GM21528 (cell line): Measurements from ENCODE around the gene MRPS34.

Experiments used
- ATAC-seq: cut with Tn5 transposase; IDR thresholded peaks from one replicate; pipeline ENCODE4 v1.9.1; 2021; ENCODE audit warnings: mild to moderate bottlenecking, moderate library complexity; ENCODE audit not compliant: unreplicated experiment, low FRiP score

MRPS34 gene

DNA sequence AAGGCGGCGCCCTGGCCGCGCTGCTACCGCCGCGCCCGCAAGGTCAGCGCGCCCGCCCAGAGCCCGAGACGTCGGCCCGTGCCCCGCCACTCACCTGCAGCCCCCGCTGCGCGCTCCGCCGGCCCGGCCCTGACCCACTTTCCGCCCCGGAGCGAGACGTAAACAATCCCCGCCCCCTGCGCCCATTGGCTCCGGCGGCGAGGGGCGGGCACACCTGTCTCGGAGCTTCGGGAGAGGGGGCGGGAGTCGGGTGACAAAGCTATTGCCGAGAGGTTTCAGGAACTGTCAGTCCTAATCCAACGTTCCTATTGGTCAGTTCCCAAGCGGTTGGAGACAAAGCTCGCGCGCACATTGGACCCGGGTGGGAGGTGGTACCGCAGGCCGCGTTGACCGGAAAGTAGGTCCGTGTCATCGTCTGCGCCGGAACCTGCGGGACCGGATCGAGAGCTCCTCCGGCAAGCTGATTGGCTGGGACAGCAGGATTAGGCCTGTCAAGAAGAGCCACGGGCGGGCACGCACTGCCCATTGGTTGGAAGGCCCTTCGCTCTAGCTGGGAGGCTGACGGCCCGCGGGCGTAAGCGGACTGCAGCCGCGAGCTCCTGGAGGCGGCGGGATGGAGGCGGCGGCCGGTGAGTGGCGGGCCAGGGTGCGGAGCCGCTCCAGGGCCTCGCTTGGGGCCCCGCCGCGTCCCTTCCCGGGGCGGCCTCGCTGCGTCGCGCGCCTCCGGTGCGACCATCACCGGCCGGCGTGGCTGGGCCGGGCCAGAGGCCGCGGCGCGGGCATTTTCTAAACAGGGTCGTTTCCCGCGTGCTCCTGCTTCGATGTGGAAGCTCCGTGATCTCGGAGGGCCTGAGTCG, 9.7 kb upstream of the MRPS34 start, which contains the start of the genes NUBP2 and SPSB3:
TSS of gene NUBP2 (plus strand) at position 553 of the 857 bp plus-strand sequence. CDS start at position 614, 61 bp downstream.
TSS of gene SPSB3 (minus strand) at position 164 of the 857 bp plus-strand sequence. CDS start 1,088 bp downstream, outside the sequence.
- peak; percentile 82 for ATAC-seq

DNA sequence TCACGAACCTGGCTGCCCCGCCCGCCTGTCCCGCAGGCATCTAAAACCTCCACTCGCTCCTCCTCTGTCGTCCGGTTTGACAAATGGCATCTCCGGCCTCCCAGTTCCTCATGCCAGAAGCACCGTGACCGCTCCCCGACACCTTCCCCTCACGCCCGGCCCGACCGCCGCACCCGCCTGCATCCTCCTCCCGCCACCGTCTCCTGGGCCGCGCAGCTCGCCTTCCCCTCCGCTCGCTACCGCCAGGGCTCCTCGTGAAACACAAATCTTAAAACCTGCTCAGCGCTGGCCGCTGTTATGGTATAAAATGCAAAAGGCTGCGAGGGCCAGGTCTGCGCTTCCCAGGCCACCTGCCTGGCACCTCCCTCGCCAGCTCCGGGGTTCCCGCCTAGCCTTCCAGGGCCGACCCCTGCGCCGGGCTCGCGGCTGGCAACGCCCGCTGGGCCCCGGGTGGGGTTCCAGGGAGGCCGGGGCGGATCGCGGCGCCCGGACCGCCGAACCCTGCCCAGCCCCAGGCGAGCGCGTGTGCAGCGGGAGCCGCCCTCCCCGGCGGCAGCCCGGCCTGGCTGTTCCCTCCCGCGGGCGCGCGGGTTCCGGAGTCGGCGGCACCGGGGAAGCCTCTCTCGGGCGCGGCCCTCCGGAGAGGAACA, 8.9 kb upstream of the MRPS34 start:
- peak; percentile 4 for ATAC-seq

DNA sequence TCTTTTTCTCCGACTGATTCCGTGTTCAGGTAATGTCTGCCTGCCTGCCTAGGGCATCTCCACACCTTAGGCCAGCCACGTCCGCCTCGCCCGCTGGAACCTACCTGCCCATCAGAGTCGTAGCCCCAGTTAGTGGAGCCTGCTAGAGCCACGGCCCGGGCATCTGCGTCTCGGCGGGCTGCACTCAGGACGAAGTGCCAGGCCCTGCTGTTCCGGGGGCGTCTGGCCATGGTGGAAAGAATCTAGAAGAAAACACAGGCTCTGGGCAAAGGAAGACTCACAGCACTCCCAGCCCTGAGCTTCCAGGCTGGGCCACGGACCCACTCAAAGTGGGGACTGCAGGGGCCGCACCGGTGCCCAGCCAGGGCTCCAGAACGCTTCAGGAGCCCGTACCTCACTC, 8.3 kb upstream of the MRPS34 start:
- ATAC-seq, result no peak

DNA sequence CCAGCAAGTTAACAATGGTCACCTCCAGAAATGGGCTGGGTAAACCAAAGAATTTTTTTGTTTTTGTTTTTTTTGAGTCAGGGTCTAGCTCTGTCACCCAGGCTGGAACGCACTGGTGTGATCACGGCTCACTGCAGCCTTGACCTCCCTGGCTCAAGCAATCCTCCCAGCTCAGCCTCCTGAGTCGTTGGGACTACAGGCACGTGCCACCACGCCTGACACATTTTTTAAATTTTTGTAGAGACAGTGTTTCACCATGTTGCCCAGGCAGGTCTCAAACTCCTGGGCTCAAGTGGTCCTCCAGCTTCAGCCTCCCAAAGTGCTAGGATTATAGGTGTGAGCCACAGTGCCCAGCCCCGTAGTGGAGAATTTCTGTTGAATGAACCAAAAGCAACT, 7.7 kb upstream of the MRPS34 start:
- no peak for ATAC-seq

DNA sequence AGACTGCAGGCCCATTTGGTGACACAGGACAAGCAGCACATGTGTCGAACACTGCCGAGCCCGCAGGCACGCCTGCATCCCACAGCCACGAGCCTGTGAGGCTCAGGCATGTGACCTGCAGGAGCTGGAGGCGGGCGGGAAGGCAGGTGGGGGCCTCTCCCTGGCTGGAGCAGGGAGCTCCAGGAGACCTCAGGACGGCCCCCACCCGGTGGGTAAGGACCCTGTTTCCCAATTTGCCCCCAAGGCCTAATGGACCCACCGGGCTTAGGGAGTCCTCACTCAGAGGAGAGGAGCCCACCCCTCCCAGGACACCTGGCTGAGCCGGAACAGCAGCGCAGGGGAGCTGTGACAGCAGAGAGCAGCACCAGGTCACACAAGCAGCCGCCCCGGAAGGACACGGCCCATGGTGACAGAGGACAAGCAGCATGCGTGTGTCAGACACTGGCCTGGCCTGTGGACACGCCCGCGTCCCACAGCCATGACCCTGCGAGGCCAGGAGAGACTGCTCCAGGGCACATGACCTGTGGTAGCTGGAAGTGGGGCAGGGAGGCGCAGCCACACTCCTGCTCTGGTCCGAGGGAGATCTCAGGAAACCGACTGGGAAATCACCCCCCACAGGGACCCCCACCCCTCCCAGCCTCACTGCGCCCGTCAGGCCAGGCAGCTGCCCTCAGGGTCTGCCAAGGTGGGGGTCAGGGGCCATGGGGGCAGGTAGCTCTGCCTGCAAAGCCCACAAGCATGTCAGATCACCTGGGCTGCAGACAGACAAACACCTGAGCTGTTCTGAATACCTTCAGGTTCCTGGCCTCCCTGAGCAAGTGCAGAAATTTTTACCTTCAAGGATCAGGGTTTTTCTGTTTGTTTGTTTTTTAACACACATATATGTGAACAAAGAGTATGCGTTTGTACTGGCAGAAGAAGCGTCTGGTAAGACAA, 7.1 kb upstream of the MRPS34 start:
- no peak for ATAC-seq

DNA sequence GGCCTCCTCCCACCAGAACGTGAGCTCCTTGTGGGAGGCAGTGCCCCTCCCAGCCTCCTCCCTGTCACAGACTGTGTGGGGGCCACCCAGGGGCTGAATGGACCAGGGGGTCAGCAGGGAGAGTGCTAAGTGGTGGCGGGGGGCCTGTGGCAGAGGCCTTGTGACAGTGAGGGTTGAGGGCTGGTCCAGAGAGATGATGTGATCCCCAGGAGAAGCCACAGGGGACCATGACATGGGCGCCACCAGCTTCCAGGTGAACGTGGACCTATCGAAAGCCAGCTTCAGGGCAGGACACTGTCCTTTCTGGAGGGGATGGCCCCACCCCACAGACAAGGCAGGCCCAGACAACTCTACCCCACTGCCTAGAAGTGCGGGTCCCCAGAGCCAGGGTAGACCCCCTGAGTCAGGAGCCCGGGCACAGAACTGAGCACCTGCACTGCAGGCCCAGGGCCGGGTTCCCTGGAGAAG, 6.3 kb upstream of the MRPS34 start:
- no peak for ATAC-seq

DNA sequence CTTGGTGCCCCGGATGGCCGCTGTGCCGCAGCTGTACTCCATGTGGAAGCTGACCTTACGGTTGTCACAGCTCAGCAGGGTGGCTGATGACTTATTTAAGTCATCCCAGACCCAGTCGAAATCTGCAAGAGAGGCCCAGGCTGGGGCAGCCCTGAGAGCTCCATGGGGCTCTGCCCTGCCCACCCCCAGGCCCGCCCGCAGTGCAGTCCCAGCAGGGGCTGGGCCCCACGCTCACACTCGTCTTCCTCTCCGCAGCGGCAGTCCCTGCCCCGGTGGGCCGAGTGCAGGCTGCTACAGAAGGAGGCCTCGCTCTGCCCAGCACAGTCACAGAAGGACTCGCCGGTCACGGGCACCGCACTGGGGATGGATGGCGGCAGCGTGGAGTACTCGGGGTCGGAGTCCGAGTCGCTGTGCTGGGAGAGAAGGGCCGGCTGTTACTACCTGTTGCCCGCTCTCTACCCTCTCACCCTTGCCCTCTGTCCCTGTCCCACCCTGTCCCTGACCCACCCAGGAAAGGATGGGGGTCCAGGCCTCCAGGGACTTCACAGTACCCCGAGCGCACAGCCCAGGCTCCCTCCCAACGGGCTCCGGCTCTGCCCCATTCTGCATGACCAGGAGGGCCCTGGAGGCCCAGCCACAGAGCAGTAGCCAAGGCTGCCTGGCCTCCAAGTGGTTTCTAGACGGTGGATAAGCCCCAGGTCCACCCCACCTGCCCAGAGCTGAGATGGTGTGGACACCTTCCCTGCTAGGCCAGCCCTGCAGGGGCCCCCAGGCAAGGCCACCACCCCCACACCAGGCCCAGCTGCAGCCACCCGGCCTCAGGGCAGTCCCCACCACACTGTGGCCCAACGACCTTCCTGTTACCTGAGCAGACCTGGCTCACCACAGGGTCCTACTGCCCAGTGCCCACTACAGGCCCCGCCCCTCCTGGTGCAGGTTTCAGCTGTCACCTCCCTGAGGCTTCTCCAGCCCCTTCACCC, 5.6 kb upstream of the MRPS34 start:
- ATAC-seq, result no peak

DNA sequence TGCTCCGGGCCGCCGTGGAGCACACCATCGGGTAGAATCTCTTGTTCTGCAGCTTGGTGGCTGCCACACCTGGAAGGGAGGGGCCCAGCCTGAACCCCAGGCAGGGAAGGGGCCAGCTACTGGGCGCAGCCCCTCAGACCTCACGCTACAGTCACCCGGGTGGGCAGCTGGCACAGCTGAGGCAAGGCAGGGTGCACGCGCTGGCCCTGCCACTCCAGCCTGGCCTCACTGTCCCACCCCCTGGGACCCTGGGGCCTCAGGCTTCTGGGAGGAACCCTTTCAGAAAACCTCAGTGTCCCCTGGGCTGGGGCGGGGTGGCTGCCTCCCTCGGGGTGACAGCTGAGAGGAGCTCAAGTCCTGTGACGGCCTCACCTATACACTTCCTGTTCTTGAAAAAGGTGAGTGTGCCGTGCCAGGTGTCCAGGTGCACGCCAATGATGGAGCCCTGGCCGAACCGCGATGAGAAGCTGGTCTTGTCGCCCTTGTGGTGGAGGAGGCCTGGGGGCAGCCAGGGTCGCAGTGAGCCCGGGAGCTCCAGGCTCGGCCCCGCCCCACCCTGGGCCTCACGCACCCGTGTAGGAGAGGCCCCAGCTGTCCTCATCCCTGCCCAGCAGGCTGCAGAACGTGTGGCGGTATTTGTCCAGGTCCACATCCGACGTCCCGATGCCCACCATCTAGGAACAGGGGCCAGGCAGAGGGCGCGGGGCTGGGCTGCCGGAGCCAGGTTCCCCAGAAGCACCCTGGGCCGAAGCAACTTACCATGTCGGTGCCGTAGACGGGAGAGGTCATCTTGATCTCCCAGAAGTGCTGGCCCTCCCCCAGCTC, 4.7 kb upstream of the MRPS34 start:
- no peak for ATAC-seq

DNA sequence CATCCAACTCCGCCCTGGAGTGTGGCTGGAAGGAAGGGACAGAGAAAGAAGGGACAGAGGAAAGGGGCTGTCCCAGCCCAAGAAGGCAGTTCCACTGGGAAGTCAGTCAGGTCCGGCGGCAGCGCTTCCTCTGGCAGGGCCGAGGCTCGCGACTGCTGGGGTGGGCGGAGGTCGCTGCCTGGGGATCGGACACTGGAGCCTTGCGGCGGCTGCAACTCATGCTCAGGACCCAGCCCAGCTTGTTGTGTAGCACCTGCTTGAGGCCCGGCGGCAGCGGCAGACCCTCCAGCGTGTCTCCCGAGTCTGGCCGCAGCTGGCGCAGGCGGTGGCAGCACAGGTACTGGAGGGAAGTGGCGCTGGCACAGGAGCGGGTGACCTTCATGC, 4.0 kb upstream of the MRPS34 start:
- ATAC-seq, result no peak

DNA sequence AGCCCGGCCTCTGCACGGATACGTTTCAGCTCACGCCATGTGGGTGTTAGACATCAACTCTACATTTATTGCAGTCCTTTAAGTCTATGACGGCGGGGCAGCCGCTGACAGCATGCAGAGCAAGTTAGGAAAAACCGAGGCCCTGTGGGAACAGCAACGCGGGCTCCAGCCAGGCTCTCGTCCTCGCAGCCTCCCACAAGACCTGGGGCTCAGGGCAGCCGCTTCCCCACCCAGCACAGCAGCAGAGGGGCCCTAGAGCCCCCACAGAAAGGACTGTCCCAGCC, 3.7 kb upstream of the MRPS34 start:
- no peak for ATAC-seq

DNA sequence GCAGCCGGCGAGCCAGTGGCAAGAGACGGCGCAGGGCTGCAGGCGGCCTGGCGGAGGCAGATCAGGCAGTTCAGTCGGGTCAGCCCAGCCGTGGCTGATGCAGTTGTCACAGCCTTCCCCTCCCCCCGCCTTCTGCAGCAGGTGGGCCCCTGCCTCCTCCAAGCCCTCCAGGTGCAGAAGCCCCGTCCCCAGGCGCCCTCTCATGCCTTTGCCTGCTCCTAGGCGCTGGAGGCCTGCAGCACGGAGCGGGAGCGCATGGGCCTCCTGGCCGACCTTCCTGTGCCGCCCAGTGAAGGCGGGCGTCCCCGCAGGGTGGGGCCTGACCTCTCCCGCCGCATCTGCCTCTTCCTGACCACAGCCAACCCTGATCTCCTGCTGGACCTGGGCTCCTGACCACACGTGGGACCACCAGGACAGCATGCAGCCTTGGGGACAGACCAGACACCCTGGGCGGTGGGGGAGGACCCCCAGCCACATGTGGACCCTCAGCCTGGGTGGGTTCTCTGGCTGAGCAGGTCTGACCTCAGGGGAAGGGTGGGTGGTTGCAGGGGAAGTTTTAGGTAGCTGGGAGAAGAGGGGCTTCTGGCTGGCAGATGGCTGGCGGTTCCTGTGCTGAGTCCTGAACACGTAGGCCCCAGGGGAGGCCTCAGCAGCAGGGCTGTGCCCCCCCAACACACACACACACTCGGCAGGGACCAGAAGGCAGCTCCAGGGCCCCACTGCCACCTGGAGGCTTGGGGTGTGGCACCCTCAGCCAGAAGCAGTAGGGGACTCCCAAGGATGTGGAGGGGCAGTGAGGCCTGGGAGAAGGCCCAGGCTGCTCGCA, 3.1 kb upstream of the MRPS34 start:
- no peak for ATAC-seq

DNA sequence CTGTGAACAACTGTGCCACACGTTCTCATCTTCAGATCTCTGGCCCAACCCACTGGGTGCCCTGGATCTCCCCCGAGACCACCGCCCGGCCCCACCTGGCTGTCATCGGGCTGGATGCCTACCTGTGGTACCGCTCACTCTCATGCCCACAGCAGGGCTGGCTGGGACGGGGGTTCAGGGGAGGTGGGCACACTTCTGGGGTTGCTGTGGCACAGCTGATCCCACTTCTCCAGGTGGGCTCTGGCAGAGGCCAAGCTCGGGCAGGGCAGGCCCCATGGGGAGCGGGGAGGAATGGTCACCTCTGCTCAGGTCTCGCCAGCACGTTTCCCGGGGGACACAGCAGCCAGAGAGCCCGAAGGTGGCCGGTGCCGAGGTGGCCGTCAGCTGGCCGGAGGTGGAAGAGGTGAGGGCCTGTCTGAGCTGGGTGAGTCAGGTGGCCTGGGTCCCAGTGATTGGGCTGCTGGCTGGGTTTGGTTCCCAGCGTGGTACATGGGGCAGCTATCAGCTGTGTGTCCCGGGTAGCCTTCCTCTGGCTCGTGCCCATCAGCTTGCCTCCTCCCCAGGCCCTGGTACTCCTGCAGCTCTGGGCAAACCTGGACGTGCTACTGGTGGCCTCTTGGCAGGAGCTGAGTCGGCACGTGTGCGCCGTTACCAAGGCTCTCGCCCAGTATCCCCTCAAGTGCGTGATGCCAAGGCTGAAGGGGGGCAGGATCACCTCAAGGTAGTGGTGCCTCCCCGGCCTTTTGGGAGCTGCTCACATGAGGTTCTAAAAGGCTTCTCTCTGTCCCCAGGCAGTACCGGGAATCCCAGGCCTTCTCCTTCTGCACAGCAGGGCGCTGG, 2.3 kb upstream of the MRPS34 start:
- ATAC-seq, result no peak

DNA sequence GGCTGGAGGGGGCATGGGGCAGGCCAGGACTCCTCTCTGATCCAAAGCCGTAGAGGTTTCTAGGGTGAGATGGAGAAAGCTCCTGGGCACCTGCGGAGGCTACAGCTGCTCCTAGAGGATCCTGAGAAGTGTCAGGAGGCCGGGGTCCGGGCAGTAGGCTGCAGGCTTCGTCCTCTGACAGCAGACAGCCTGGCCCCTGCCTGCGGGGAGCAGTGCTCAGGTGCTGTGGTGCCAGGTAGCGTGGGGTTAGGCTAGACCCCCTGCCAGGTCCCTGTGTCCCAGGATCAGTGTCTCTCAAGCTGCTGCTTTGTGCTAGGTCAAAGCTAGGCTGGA, 1.5 kb upstream of the MRPS34 start:
- ATAC-seq, result no peak

DNA sequence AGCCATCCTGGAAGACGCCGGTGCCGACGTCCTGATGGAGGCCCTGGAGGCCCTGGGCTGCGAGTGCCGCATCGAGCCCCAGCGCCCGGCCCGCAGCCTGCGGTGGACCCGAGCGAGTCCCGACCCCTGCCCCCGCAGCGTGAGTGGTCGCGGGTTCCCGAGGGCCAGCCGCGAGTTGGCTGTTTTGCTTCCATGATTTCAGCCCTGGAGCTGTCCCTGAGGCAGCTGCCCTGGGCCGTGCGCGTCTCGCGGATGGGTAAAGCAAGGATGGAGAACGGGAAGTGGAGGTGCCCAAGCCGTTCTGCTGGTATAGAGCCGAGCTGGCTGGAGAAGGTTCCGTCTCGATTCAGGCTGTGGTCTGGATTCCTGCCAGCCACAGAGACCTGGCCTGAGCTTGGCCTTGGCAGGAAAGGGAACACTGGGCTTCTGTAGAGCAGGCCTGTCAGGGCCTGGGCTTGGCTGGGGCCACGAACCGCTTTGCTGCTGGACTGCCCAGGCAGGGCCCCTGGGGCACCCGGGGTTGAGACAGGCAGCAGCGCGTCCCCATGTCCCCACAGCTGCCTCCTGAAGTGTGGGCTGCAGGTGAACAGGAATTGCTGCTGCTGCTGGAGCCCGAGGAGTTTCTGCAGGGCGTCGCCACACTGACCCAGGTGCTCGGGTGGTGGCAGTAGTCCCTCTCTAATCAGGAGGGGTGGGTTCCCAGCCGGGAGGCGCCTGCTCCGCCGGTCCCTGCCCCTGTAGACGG, 941 bp upstream of the MRPS34 start:
- peak; percentile 1 for ATAC-seq

DNA sequence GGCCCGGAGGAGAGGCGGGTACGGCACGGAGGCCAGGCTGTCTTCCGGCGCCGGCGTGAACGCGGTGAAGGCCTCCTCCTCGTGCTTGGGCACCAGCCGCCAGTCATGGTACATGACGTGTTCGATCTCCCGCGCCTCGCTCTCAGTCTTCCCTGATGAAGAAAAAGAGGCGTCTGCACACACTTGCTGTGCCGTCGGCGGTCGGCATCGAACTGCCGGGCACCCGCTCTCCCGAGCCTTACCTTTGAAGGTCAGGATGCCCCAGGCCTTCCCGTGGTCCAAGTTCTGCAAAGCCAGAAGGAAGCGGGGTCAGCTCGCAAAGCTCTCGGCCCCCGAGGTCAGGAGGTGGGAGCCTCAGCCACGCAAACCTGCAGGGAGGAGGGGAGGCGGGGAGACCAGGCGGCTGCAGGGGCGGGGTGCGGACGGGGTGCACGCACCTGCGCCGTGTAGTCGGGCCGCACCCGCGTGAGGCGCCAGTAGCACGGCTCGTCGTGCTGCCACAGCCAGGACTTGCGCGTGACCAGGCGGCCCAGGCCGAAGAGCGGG, 499 bp downstream of the MRPS34 start, which contains the start of gene EME2:
TSS of gene EME2 (plus strand) at position 449 of the 546 bp plus-strand sequence. CDS start 418 bp downstream, outside the sequence.
- peak; percentile 9 for ATAC-seq

DNA sequence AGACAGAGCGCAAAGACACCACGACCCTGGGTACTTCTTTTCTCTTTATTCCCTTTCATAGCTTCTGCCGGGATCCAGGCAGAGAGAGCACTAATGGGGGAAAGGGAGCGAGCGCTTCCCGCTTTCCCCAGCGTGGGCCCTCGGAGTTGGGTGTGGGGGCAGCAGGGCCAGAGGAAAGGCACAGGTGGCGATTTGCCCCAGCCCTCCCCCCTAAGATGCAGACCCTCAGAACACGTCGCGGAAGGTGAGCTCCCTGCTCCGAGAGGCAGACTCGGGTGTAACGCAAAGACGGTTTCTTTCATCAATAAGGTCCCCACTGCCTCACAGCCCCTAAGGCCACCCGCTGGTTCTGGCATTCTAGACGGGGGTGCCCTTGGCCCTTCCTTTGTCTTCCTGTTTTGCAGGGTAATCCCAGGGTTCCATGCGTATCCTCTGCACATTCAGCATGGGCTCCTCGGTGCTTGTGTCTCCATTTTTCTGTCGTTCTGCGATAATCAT, 1.0 kb downstream of the MRPS34 start:
- ATAC-seq, result no peak
